CD14-positive monocyte (primary cell): ENCODE measurements around the gene PER1. TPM values are rescaled to one million over a fixed set of nuclear protein-coding genes. Genes with fewer than 3 reads are reported as not detected.

Experiments
- DNase-seq, 3 donors: peaks; one replicate each; pipeline ENCODE4 v3.0.0-alpha.2; 2011 to 2022
- H2AFZ ChIP-seq: 2 replicates; pipeline ENCODE4 v1.6.0; 2012; ENCODE audit warnings: mild to moderate bottlenecking, low read depth, low read length, inconsistent platforms; ENCODE audit not compliant: insufficient read depth, poor library complexity, severe bottlenecking
- H3K27ac ChIP-seq, 2 donors: 1 replicate in 1 of 2; 2 replicates in 1 of 2; pipeline ENCODE4 v1.5.1; 2012 to 2013; ENCODE audit warnings: low read length in 2 of 2, control low read depth in 1 of 2, inconsistent platforms in 1 of 2, low read depth in 1 of 2, mild to moderate bottlenecking in 1 of 2
- H3K27me3 ChIP-seq, 2 donors: one replicate each; pipeline versions ENCODE4 v1.6.0 to v1.6.1; 2011 to 2013; ENCODE audit warnings: low read length in 2 of 2; ENCODE audit not compliant: control insufficient read depth in 2 of 2, insufficient read depth in 2 of 2
- H3K36me3 ChIP-seq, 2 donors: replicated peaks in 1 of 2; 1 replicate in 1 of 2; 2 replicates in 1 of 2; pipeline versions ENCODE4 v1.5.1 to v1.6.1; 2012 to 2013; ENCODE audit warnings: low read length in 2 of 2, control low read depth in 1 of 2, inconsistent platforms in 1 of 2, mild to moderate bottlenecking in 1 of 2; ENCODE audit not compliant: insufficient read depth in 2 of 2, control insufficient read depth in 1 of 2
- H3K4me1 ChIP-seq, 2 donors: 1 replicate in 1 of 2; 2 replicates in 1 of 2; pipeline versions ENCODE4 v1.5.1 to v1.6.1; 2012 to 2013; ENCODE audit warnings: low read length in 2 of 2, control low read depth in 1 of 2, inconsistent platforms in 1 of 2, mild to moderate bottlenecking in 1 of 2, moderate library complexity in 1 of 2; ENCODE audit not compliant: insufficient read depth in 2 of 2, control insufficient read depth in 1 of 2
- H3K4me2 ChIP-seq: replicated peaks from 2 replicates; pipeline ENCODE3; 2012; ENCODE audit warnings: low read length, moderate library complexity, mild to moderate bottlenecking; ENCODE audit not compliant: poor library complexity, severe bottlenecking; ENCODE audit errors: extremely low read depth
- H3K4me3 ChIP-seq, 3 experiments: fragments of 200-600 bp in 1 of 3; sonication (generic) in 1 of 3; replicated peaks in 1 of 3; 1 replicate in 2 of 3; 2 replicates in 1 of 3; pipeline ENCODE4 v1.5.1; 2011 to 2013; ENCODE audit warnings: low read length in 3 of 3, mild to moderate bottlenecking in 3 of 3, control low read depth in 2 of 3, low read depth in 2 of 3, inconsistent platforms in 1 of 3, moderate library complexity in 1 of 3
- H3K79me2 ChIP-seq: 2 replicates; pipeline ENCODE4 v1.6.0; 2012; ENCODE audit warnings: mild to moderate bottlenecking, control low read depth, inconsistent platforms, low read length, moderate library complexity; ENCODE audit not compliant: insufficient read depth
- H3K9ac ChIP-seq: 2 replicates; pipeline ENCODE4 v1.6.0; 2017; ENCODE audit warnings: low read length, mild to moderate bottlenecking; ENCODE audit not compliant: insufficient read depth, poor library complexity, severe bottlenecking
- H3K9me3 ChIP-seq, 2 donors: replicated peaks in 1 of 2; 1 replicate in 1 of 2; 2 replicates in 1 of 2; pipeline versions ENCODE4 v1.5.1 to v1.6.1; 2012 to 2013; ENCODE audit warnings: low read length in 2 of 2, control low read depth in 1 of 2; ENCODE audit not compliant: control insufficient read depth in 1 of 2, insufficient read depth in 1 of 2
- H4K20me1 ChIP-seq: 2 replicates; pipeline ENCODE4 v1.6.0; 2012; ENCODE audit warnings: mild to moderate bottlenecking, low read length, control low read depth, moderate library complexity; ENCODE audit not compliant: insufficient read depth
- H3K27ac Mint-ChIP-seq, 7 donors: one replicate each; pipeline ENCODE4 v1.8.0; 2020; ENCODE audit warnings: mild to moderate bottlenecking in 7 of 7, mixed read lengths in 7 of 7, moderate library complexity in 6 of 7, inconsistent platforms in 2 of 7
- H3K27me3 Mint-ChIP-seq, 3 donors: one replicate each; pipeline ENCODE4 v1.8.0; 2021 to 2022; ENCODE audit warnings: low read depth in 3 of 3, mild to moderate bottlenecking in 3 of 3, mixed read lengths in 3 of 3, moderate library complexity in 3 of 3, inconsistent platforms in 1 of 3
- H3K36me3 Mint-ChIP-seq, 2 donors: one replicate each; pipeline ENCODE4 v1.8.0; 2020; ENCODE audit warnings: mixed read lengths in 2 of 2, inconsistent platforms in 1 of 2, mild to moderate bottlenecking in 1 of 2
- H3K4me1 Mint-ChIP-seq: one replicate; pipeline ENCODE4 v1.8.0; 2020; ENCODE audit warnings: mild to moderate bottlenecking, mixed read lengths
- H3K4me3 Mint-ChIP-seq, 2 donors: one replicate each; pipeline ENCODE4 v1.8.0; 2020; ENCODE audit warnings: mild to moderate bottlenecking in 2 of 2, mixed read lengths in 2 of 2, moderate library complexity in 1 of 2
- H3K9me3 Mint-ChIP-seq, 7 donors: one replicate each; pipeline ENCODE4 v1.8.0; 2020 to 2022; ENCODE audit warnings: mixed read lengths in 7 of 7, mild to moderate bottlenecking in 6 of 7, moderate library complexity in 6 of 7, inconsistent platforms in 2 of 7
- CTCF ChIP-seq: fragments of 200-600 bp; IDR thresholded peaks from one replicate; pipeline ENCODE4 v1.8.0; 2022; ENCODE audit warnings: antibody characterized with exemption, mild to moderate bottlenecking
- WGBS: methylation state at CpG from one replicate; pipeline ENCODE4 v1.1.5; 2013; ENCODE audit warnings: missing lambda C conversion rate; ENCODE audit not compliant: insufficient coverage; 5-methylcytosine and 5-hydroxymethylcytosine counted together
- intact Hi-C, 2 donors: fragments of 100-400 bp; cut with micrococcal nuclease; formaldehyde crosslinking; loops; one replicate each; pipeline versions ENCODE4 v1.15.0 to v1.15.1; 2023
- polyA plus RNA-seq, 3 donors: library from polyadenylated mRNA; depleted of rRNA in 1 of 3; unstranded in 2 of 3; stranded (reverse) in 1 of 3; fragments of 300-500 nt in 2 of 3; fragments of >200 nt in 1 of 3; fragmentation: Illumina TruSeq in 2 of 3; gene quantifications; 1 replicate in 2 of 3; 2 replicates in 1 of 3; pipeline ENCODE4 v1.2.3, GENCODE V29; 2012 to 2021

Gene PER1
- polyA plus RNA-seq, 3 donors, result 5.6 to 457 (median 9.6) TPM

- Mint-ChIP-seq H3K36me3 (peaks cover 0 to 1% of the 10 kb centered on the region in 2 donors), H3K4me3 (no peak overlapping the region), H3K9me3 (no peaks in the 10 kb centered on the region), H3K27me3 (no peaks in the 10 kb centered on the region), H3K4me1 (peaks cover 9% of the 10 kb centered on the region), H3K27ac (no peak overlapping the region)
- H3K4me1 ChIP-seq, result peaks cover 46 to 50% of the 10 kb centered on the region in 2 donors
- no peak for TF ChIP-seq CTCF
- H3K4me2 ChIP-seq, result peak overlapping the region; percentile 64
- peak overlapping the region; percentile 13 to 63 (median 41) for H3K4me3 ChIP-seq
- peak overlapping the region; percentile 51 to 79 for H3K27ac ChIP-seq
- peaks cover 23% of the 10 kb centered on the region for H3K79me2 ChIP-seq
- H3K9me3 ChIP-seq, result no peaks in the 10 kb centered on the region
- H2AFZ ChIP-seq, result peak overlapping the region; percentile 79
- peaks cover 18% of the 10 kb centered on the region for H4K20me1 ChIP-seq
- 38% methylated on average over 5 of the region's 12 CpGs for WGBS
- peak overlapping the region; percentile 35 for H3K9ac ChIP-seq
- no peaks in the 10 kb centered on the region for H3K36me3 ChIP-seq
- intact Hi-C loops, result no loop called here
- DNase-seq, result peak; percentile 75 to 90 (median 89)
- H3K27me3 ChIP-seq, result no peaks in the 10 kb centered on the region
These were observed 40.0 kb upstream of the PER1 start for GRCh38 chr17:8192070-8192815.

DNA sequence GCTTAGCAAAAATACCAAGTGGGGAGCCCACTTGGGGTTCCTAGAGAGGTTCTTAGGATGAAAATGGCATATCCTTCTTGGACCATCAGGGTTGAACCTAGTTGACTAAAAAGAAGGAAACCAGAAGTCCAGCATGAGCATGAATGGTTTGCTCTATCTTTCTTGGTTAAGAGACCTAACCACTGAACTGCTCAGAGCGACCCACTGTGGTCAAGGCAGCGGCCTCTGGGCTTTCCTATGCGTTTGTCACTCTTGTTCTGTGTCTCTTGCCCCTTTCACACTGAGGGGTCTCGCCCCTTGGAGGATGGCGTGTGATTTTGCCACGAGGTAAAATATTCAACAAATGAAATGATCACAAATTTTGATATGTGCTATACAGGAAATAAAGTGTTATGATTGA, 38.3 kb upstream of the PER1 start:
- Histone ChIP-seq H3K4me2 (peak overlapping the region; percentile 96), H3K27me3 (no peaks in the 10 kb centered on the region), H3K9ac (no peak overlapping the region), H3K79me2 (peaks cover 23% of the 10 kb centered on the region), H3K27ac (peak overlapping the region; percentile 72 to 74), H3K4me1 (peaks cover 63 to 67% of the 10 kb centered on the region in 2 donors), H3K9me3 (no peaks in the 10 kb centered on the region), H4K20me1 (peaks cover 28% of the 10 kb centered on the region), H3K36me3 (no peaks in the 10 kb centered on the region), H2AFZ (peak overlapping the region; percentile 85), H3K4me3 (peak overlapping the region; percentile 26 to 90 (median 87))
- WGBS, result no CpG with 5 or more reads among the region's 6 CpGs
- Mint-ChIP-seq H3K27me3 (no peaks in the 10 kb centered on the region), H3K4me3 (no peak overlapping the region), H3K9me3 (no peaks in the 10 kb centered on the region), H3K36me3 (no peaks in the 10 kb centered on the region), H3K4me1 (peaks cover 9% of the 10 kb centered on the region), H3K27ac (peak overlapping the region in 6 of 7 donors; percentile 86 to 94 (median 92))
- intact Hi-C loops, result loop anchor here in 1 of 2 donors (2.0 kb wide), 1 partner anchor 32 kb away; no protein-coding TSS in a partner anchor
- no peak for TF ChIP-seq CTCF
- DNase-seq, result no peak
